Fibroblast of peridontal ligament (primary cell): ENCODE results near the gene AGAP2.
"Not testable (repeated sequence)": the region's sequence is repeated elsewhere in the genome, so short reads cannot be mapped to it uniquely, and the experiment has no call there.

Experiments
- DNase-seq: peaks from one replicate; pipeline ENCODE4 v3.0.0-alpha.2; 2010; ENCODE audit errors: extremely low read depth

The AGAP2 gene

GRCh38 chr12:57722716-57723629 lies 15.6 kb downstream of the AGAP2 start:
- DNase-seq = no peak

- not testable (repeated sequence) for DNase-seq
These were observed 16.5 kb downstream of the AGAP2 start for GRCh38 chr12:57721846-57722608.

- no peak for DNase-seq
These were observed 17.6 kb downstream of the AGAP2 start for GRCh38 chr12:57720606-57721595.

GRCh38 chr12:57719777-57720605 lies 18.6 kb downstream of the AGAP2 start:
- DNase-seq = no peak

- DNase-seq = no peak
These were observed 19.7 kb downstream of the AGAP2 start for GRCh38 chr12:57718641-57719528.

DNA sequence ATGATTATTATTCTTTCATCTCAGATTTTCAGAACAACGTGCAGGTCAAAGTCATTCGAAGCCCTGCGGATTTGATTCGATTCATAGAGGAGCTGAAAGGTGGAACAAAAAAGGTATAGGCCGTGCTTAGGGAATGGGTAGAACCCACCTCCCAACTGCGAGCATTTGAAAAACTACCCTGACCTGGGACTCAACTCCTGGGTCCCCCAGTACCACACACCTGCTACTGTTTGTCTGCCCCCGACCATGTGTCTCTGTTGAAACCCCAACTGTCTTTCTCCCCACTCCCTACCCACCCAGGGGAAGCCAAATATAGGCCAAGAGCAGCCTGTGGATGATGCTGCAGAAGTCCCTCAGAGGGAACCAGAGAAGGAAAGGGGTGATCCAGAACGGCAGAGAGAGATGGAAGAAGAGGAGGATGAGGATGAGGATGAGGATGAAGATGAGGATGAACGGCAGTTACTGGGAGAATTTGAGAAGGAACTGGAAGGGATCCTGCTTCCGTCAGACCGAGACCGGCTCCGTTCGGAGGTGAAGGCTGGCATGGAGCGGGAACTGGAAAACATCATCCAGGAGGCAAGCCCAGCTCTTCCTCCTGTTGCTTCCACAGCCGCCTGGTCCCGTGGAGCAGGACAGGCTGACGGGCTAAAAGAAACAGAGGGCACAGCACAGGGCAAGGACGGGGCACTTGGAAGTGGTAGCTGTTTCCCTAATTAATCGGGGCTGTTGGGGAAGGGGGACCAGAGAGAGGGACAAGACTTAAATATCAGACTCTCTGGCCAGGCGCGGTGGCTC lies 20.5 kb downstream of the AGAP2 start:
- no peak for DNase-seq

DNA sequence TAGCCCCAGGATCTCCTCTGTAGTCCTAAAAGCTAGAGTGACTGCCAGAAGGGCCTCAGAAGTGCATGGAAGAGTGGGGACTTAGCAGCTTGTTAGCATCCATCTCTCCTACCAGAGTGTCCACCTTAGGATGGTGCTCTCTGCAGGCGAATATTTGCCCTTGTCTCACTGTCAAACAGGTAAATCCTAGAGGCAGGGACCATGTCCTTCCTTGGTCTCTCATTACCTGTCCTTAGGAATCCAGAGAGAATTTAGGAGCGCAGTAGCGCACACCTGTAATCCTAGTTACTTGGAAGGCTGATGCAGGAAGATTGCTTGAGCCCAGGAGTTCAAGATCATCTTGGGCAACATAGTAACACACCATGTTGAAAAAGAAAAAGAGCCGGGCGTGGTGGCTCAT lies 21.4 kb downstream of the AGAP2 start:
- DNase-seq = no peak

GRCh38 chr12:57716305-57716704 lies 22.2 kb downstream of the AGAP2 start:
- DNase-seq = no peak

DNA sequence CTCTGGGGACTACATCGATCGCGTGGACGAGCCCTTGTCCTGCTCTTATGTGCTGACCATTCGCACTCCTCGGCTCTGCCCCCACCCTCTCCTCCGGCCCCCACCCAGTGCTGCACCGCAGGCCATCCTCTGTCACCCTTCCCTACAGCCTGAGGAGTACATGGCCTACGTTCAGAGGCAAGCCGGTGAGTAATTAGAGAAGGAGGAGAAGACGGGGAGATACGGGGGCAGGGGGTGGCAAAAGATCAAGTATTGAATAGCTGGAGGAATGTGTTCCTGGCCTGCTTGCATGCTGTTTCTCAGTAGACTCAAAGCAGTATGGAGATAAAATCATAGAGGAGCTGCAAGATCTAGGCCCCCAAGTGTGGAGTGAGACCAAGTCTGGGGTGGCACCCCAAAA lies 22.8 kb downstream of the AGAP2 start:
- no peak for DNase-seq

DNA sequence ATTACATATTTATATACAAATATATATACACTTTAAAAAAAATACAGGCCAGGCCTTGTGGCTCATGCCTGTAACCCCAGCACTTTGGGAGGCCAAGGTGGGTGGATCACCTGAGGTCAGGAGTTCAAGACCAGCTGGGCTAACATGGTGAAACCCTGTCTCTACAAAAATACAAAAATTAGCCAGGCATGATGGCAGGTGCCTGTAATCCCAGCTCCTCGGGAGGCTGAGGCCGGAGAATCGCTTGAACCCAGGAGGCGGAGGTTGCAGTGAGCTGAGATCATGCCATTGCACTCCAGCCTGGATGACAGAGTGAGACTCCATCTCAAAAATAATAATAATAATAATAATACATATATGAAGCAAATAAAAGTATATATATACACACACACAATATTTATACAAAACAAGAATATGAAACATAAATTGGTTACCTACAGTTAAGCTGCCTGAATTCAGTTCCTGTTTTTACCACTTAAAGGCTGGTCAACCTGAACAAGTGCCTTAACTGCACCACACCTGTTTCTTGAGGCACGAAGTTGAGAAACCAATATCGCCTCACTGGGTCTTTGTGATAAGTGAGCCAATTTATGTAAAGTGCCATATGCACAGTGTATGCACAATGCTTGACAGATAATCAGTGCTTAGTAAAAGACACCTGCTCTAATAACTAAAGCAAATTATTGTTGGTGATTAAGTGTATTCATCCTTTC lies 23.4 kb downstream of the AGAP2 start:
- DNase-seq = not testable (repeated sequence)

DNA sequence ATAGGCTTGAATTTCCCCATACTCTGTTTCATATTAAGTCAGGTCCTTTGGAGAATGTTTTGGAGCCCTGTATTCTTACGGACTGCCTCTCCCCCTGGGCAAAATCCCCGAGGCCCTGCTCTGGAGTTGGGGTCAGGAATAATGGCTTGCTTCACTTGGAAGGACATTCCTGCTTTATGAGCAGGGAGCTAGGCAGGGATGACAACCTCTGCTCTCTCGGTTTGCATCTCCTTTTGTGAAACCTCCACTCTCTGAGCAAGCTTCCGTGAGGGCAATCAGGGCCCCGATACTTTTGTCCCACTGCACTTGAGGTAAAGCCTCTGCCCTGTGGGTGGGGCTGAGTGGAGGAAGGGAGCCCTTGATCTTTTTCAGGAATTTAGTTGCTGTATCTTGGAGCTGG lies 25.3 kb downstream of the AGAP2 start:
- no peak for DNase-seq

DNA sequence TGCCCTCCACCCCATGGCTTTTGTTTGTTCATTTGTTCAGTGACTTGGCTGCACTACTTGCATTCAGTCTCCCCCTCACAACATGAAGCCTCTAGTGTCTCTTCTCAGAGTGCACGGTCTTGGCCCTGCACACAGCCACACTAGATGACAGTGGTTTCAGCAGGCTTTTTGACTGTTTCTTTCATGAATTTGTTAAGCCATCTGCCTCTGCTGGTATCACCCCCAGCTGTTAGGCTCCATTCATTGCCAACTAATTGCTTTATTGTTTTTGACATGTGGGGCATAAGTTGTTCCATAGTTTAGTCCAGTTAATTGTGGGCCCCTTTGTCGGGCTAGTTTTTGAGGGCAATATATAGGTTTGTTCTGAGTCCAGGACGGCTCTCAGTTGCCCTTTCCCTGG lies 25.8 kb downstream of the AGAP2 start:
- no peak for DNase-seq

GRCh38 chr12:57708296-57708695 lies 30.2 kb downstream of the AGAP2 start:
- no peak for DNase-seq

DNA sequence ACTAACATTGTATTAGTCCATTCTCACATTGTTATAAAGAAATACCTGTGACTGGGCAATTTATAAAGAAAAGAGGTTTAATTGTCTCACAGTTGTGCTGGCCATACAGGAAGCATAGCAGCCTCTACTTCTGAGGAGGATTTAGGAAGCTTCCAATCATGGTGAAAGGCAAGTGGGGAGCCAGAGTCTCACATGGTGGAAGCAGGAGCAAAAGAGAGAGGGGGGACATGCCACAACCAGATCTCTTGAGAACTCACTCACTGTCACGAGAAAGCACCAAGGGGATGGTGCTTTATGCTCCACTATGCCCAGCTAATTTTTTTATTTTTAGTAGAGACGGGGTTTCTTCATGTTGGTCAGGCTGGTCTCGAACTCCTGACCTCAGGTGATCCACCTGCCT lies 31.3 kb downstream of the AGAP2 start:
- DNase-seq = no peak

DNA sequence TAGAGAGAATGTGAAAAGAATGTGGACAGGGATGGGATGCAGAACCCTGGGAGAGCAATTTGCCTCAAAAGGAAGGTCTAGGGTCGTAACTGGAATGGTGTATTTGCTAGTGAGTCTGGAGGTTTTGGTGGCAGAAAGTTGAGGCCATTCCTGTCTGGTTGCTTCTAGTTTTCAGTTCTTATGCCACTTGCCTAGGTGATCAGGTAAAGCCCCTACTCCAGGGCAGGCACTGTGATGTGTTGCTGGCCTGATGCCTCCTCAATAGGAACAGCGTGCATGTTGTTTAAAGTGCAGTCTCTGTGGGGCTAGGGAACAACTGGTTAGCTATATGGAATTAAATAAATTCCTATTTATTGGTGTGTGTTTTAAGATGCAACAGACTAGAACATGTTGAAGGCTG lies 38.2 kb downstream of the AGAP2 start:
- no peak for DNase-seq

GRCh38 chr12:57698414-57698813 lies 40.1 kb downstream of the AGAP2 start:
- no peak for DNase-seq

- DNase-seq = no peak
These were observed 41.5 kb downstream of the AGAP2 start for GRCh38 chr12:57697076-57697475.

DNA sequence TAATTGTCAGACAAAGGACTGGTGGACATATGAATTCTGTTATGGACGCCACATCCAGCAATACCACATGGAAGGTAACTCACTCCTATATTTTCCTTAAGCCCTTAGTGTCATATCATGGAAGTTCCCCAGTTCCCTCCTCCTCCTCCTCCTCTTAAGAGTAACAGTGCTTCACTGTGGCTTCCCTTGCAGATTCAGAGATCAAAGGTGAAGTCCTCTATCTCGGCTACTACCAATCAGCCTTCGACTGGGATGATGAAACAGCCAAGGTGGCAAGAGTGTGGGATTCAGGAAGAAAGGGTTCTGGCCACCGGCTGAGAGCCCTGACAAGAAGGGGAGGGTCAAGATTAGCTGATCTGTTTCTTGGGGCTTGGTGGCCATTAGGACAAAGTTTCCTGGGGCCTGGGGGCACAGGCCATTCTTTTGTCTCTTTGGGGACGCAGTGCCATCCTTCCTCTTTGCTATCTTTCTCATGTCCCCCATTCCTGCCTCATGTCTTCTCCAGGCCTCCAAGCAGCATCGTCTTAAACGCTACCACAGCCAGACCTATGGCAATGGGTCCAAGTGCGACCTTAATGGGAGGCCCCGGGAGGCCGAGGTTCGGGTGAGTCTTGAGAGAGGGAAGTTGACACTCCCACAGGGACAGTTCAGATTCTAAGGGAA lies 42.6 kb downstream of the AGAP2 start:
- no peak for DNase-seq
